ENCODE measurements around the gene LMBRD2. TPM values are rescaled to one million over a fixed set of nuclear protein-coding genes. Genes with fewer than 3 reads are reported as not detected.

LMBRD2 gene
- total and polyA plus RNA-seq, 9 of the 15 experiments (the other 6 are each of a cell fraction or from before 2014, with no cell fraction given), result 2.1 to 24.2 (median 10.6) TPM

GRCh38 chr5:36152324-36153297, 924 bp upstream of the LMBRD2 start (continued):
- TF ChIP-seq, protein P1, sequence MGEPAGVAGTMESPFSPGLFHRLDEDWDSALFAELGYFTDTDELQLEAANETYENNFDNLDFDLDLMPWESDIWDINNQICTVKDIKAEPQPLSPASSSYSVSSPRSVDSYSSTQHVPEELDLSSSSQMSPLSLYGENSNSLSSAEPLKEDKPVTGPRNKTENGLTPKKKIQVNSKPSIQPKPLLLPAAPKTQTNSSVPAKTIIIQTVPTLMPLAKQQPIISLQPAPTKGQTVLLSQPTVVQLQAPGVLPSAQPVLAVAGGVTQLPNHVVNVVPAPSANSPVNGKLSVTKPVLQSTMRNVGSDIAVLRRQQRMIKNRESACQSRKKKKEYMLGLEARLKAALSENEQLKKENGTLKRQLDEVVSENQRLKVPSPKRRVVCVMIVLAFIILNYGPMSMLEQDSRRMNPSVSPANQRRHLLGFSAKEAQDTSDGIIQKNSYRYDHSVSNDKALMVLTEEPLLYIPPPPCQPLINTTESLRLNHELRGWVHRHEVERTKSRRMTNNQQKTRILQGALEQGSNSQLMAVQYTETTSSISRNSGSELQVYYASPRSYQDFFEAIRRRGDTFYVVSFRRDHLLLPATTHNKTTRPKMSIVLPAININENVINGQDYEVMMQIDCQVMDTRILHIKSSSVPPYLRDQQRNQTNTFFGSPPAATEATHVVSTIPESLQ (CRISPR knock-in tag; IDR thresholded peaks at IDR 0.05), result 0 out of 2 replicates have a peak, but pooled peaks have one; percentile 39
- TF ChIP-seq KLF10 (CRISPR knock-in tag; IDR thresholded peaks at IDR 0.05) (no peak), AFF4 (CRISPR knock-in tag; IDR thresholded peaks at IDR 0.05) (no peak), CBFA2T2 (conservative IDR thresholded peaks at IDR 0.05) (no peak), L3MBTL2 (IDR thresholded peaks at IDR 0.05) (no peak), ELF2 (CRISPR knock-in tag; IDR thresholded peaks at IDR 0.05) (no peak), GATA2 (CRISPR knock-in tag; IDR thresholded peaks at IDR 0.05) (0 out of 2 replicates have a peak, but pooled peaks have one; percentile 5), PCBP2 (IDR thresholded peaks at IDR 0.05; ENCODE audit: low read depth, low read length, poor library complexity, severe bottlenecking) (no peak), KAT7 (CRISPR knock-in tag; IDR thresholded peaks at IDR 0.05; ENCODE audit: borderline replicate concordance) (no peak), SMARCA4 (IDR thresholded peaks at IDR 0.05) (0 out of 2 replicates have a peak, but pooled peaks have one; percentile 19)
